IMR-90 (cell line): ENCODE measurements around the gene PITPNM2.

ENCODE experiments used
- BHLHE40 ChIP-seq: fragments of 150-350 bp; IDR thresholded peaks from 2 replicates; pipeline ENCODE4 v1.6.1; 2016; ENCODE audit warnings: mild to moderate bottlenecking, low read depth, low read length
- CEBPB ChIP-seq: IDR thresholded peaks from 2 replicates; pipeline ENCODE4 v1.6.1; 2012; ENCODE audit warnings: low read depth, low read length, improper control_type of control experiment
- CHD1 ChIP-seq: IDR thresholded peaks from 2 replicates; pipeline ENCODE4 v1.6.1; 2012; ENCODE audit warnings: low read depth, low read length, improper control_type of control experiment
- MAFK ChIP-seq: IDR thresholded peaks from 2 replicates; pipeline ENCODE4 v1.6.1; 2012; ENCODE audit warnings: low read depth, low read length, improper control_type of control experiment
- MAZ ChIP-seq: IDR thresholded peaks from 2 replicates; pipeline ENCODE4 v1.6.1; 2012; ENCODE audit warnings: low read depth, mild to moderate bottlenecking, low read length, improper control_type of control experiment, moderate library complexity, borderline replicate concordance
- MXI1 ChIP-seq: IDR thresholded peaks from 2 replicates; pipeline ENCODE4 v1.6.1; 2012; ENCODE audit warnings: low read depth, mild to moderate bottlenecking, low read length, moderate library complexity, borderline replicate concordance
- POLR2A ChIP-seq: IDR thresholded peaks from 2 replicates; pipeline ENCODE4 v1.6.1; 2012; ENCODE audit warnings: mild to moderate bottlenecking, low read depth, low read length
- RAD21 ChIP-seq: IDR thresholded peaks from 2 replicates; pipeline ENCODE4 v1.6.1; 2012; ENCODE audit warnings: low read length, improper control_type of control experiment
- RCOR1 ChIP-seq: IDR thresholded peaks from 2 replicates; pipeline ENCODE4 v1.6.1; 2012; ENCODE audit warnings: mild to moderate bottlenecking, low read length, improper control_type of control experiment; ENCODE audit not compliant: insufficient replicate concordance
- SMC3 ChIP-seq: fragments of 150-350 bp; IDR thresholded peaks from 2 replicates; pipeline ENCODE4 v1.6.1; 2016; ENCODE audit warnings: low read depth, mild to moderate bottlenecking, antibody characterized with exemption, low read length, moderate library complexity
- TF ChIP-seq, protein P1 (sequence below): conservative IDR thresholded peaks from 2 replicates; pipeline ENCODE4 v1.5.1; 2012; ENCODE audit warnings: mild to moderate bottlenecking, low read depth, low read length, improper control_type of control experiment
- TF ChIP-seq, protein P2 (sequence below): fragments of 150-350 bp; IDR thresholded peaks from 2 replicates; pipeline ENCODE4 v1.6.1; 2017; ENCODE audit warnings: mild to moderate bottlenecking, antibody characterized with exemption, low read length, low read depth

DNA sequence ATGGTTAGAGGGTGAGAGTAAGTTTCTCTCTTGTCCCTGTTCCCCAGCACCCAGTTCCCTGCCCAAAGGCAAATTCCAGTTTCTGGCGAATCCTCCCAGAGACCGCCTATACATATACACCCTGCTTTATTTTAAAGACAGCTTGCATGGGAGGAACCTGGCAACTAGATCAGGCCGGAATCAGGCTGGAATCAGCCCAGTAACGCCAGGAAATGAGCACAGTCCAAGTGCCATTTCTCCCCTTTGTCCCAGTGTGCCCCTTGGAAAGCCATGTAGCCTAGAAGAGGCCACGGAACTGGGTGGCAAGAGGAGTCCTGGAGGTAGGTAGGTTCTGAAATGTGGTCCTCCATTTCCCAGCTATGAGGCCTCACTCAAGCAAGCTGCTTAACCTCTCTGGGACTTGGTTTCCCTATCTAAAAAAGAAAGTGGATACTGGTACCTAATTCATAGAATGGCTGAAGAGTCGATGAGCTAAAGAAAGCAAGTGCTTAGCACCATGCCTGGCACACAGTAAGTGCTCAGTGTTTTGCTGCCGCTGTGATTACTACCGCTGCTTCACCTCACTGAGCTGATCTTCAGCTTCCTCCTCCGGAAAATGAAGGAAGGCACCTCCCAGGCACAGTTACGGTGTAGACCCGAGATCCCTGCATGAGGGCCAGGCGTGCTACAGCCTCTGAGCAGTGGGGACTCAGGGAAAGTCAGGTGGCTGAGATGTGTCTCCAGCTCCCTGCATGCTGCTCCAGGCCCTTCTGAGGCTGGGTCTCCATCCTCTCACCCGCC lies 36.4 kb downstream of the PITPNM2 start:
- TF ChIP-seq, protein P1, sequence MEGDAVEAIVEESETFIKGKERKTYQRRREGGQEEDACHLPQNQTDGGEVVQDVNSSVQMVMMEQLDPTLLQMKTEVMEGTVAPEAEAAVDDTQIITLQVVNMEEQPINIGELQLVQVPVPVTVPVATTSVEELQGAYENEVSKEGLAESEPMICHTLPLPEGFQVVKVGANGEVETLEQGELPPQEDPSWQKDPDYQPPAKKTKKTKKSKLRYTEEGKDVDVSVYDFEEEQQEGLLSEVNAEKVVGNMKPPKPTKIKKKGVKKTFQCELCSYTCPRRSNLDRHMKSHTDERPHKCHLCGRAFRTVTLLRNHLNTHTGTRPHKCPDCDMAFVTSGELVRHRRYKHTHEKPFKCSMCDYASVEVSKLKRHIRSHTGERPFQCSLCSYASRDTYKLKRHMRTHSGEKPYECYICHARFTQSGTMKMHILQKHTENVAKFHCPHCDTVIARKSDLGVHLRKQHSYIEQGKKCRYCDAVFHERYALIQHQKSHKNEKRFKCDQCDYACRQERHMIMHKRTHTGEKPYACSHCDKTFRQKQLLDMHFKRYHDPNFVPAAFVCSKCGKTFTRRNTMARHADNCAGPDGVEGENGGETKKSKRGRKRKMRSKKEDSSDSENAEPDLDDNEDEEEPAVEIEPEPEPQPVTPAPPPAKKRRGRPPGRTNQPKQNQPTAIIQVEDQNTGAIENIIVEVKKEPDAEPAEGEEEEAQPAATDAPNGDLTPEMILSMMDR = no peak
- TF ChIP-seq, protein P2, sequence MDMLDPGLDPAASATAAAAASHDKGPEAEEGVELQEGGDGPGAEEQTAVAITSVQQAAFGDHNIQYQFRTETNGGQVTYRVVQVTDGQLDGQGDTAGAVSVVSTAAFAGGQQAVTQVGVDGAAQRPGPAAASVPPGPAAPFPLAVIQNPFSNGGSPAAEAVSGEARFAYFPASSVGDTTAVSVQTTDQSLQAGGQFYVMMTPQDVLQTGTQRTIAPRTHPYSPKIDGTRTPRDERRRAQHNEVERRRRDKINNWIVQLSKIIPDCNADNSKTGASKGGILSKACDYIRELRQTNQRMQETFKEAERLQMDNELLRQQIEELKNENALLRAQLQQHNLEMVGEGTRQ = no peak
- no peak for TF ChIP-seq MAZ
- TF ChIP-seq POLR2A = no peak
- TF ChIP-seq RCOR1 = no peak
- no peak for TF ChIP-seq CHD1
- no peak for TF ChIP-seq CEBPB
- TF ChIP-seq BHLHE40 = no peak
- TF ChIP-seq RAD21 = no peak
- TF ChIP-seq MAFK = no peak
- TF ChIP-seq MXI1 = no peak
- no peak for TF ChIP-seq SMC3
